ENCODE measurements around the gene ACAP2.
"Not testable (repeated sequence)": the region's sequence is repeated elsewhere in the genome, so short reads cannot be mapped to it uniquely, and the experiment has no call there.

ACAP2 gene, protein sequence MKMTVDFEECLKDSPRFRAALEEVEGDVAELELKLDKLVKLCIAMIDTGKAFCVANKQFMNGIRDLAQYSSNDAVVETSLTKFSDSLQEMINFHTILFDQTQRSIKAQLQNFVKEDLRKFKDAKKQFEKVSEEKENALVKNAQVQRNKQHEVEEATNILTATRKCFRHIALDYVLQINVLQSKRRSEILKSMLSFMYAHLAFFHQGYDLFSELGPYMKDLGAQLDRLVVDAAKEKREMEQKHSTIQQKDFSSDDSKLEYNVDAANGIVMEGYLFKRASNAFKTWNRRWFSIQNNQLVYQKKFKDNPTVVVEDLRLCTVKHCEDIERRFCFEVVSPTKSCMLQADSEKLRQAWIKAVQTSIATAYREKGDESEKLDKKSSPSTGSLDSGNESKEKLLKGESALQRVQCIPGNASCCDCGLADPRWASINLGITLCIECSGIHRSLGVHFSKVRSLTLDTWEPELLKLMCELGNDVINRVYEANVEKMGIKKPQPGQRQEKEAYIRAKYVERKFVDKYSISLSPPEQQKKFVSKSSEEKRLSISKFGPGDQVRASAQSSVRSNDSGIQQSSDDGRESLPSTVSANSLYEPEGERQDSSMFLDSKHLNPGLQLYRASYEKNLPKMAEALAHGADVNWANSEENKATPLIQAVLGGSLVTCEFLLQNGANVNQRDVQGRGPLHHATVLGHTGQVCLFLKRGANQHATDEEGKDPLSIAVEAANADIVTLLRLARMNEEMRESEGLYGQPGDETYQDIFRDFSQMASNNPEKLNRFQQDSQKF

DNA sequence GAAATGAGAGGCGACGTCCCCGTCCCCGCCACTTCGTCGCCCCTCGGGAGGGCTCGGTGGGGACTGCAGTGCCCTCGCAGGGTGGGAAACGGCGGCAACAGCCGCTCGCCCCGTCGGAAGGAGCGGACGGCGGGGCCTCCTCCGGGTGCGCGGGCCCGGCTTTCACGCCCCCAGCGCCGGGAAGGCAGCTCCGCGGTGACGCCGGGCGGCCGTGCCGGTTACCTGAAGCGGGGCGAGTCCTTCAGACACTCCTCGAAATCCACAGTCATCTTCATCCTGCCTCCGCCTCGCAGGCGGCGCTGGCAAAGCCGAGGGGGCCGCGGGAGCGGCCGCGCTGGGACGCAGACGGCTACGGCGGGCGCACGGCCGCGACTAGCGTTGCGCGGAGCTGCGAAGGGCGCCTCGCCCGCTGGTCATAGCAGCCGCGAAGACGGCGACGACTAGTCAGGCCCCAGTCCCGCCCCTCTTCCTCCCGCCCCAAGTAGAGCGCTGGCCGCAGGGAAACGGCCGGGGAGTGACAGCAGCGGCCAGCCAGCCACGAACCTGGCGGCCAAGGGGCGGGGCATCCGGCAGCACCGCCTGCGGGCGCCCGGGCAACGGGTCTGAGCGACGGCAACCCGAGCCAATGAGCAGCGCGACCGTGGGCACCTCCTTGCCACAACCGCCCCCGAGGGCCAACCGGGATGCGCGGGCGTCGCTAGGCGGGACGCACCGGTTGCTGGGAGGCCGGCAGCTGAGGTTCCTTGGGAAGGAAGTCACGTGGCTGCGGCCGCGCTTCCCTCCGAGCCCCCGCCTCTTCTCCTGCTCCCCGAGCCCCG is at the start of gene ACAP2:
TSS of gene ACAP2 (minus strand) at position 448 of the 818 bp plus-strand sequence. CDS start at position 275, 173 bp downstream.
- DNase-seq (ENCODE audit: low read depth) = peak; percentile 99

DNA sequence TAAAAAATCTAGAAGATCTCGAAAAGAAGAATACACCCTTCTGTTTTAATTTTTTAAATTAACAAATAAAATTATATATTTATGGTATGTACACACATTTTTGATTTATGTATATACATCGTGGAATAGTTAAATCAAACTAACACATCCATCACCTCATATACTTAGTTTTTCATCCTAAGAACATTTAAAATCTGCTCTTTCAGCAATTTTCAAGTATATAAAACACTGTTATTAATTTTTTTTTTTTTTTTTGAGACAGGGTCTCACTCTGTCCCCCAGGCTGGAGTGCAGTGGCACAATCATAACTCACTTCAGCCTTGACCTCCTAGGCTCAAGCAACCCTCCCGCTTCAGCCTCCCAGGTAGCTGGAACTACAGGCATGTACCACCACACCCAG is 32.8 kb upstream of the ACAP2 start:
- DNase-seq (ENCODE audit: low read depth) = no peak

DNA sequence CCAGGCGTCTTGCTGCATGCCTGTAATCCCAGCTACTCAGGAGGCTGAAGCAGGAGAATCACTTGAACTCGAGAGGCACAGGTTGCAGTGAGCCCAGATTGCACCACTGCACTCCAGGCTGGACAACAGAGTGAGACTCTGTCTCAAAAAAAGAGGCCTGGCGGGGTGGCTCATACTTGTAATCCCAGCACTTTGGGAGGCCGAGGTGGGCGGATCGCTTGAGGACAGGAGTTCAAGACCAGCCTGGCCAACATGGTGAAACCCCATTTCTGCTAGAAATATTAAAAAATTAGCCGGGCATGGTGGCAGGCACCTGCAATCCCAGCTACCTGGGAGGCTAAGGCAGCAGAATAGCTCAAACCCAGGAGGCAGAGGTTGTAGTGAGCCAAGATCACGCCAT is 32.3 kb upstream of the ACAP2 start:
- DNase-seq (ENCODE audit: low read depth) = not testable (repeated sequence)

DNA sequence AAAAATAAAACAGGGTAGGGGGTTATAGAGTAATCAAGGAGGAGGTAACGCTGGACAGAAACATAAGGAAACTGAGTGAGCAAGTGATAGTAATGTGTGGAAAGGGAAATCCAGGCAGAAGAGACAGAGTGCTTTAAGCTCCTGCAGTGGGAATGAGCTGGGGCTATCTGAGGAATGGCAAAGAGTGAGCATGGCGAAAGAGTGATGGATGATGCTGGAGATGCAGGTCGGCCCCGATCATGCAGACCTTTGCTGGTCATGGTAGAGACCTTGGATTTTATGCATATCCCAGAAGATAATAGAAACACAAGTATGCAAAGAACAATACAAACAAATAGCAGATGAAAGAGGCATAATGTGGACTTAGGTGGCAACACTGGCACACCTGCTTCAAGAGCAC is 26.0 kb upstream of the ACAP2 start:
- DNase-seq (ENCODE audit: low read depth) = no peak

DNA sequence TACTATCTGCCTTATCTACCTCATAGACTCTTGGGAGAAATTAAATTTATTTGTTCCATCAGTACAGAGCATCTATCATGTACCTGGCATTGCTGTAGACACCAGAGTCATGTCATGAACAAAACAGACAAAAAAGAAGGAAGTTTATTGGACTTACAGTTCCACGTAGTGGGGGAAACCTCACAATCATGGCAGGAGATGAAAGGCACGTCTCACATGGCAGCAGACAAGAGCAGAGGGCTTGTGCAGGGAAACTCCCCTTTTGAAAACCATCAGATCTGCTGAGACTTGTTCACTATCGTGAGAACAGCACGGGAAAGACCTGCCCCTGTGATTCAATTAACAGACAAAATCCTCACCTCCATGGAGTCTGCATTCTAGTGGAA is 25.6 kb upstream of the ACAP2 start:
- no peak for DNase-seq (ENCODE audit: low read depth)

DNA sequence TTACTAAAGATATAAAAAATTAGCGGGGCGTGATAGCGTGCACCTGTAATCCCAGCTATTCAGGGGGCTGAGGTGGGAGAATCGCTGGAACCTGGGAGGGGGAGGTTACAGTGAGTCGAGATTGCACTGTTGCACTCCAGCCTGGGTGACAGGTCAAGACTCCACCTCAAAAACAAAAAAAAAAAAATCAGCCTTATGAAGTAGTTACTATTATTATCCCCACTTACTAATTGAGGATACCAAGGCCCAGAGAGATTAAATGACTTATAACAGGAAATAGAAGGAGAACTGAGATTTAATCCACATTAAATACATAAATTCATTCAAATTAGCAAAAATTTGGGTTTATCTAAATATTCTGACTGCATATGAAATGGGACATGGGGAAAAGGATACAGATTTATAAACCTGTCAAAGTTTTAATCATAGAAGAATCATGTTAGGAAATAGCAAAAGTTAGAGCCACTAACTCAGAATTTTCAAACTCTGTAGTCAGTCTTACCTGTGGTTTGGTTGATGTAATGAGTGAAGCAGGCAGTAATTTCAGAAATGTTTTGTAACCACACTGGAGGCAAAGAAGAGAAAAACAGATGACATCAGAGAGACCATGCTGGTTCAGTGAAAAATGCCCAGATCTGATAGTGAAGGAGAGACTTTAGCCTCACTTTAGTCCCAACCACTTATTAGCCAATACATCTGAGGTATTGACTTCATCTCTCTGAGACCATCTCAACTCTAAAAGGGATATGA is 25.0 kb upstream of the ACAP2 start:
- no peak for DNase-seq (ENCODE audit: low read depth)

DNA sequence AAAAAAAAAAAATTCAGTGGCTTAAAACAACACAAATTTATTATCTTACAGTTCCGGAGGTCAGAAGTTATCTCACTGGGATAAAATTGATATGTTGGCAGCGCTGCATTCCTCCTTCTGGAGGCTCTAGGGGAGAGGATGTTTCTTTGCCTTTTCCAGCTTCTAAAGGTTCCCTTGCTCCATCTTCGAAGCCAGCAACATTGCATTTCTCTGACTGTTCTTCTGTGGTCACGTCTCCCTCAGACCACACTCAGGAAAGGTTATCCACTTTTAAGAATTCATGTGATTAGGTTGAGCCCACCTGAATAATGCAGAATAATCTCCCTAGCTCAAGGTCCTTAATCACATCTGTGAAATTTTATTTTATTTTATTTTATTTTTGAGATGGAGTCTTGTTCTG is 23.4 kb upstream of the ACAP2 start:
- no peak for DNase-seq (ENCODE audit: low read depth)

DNA sequence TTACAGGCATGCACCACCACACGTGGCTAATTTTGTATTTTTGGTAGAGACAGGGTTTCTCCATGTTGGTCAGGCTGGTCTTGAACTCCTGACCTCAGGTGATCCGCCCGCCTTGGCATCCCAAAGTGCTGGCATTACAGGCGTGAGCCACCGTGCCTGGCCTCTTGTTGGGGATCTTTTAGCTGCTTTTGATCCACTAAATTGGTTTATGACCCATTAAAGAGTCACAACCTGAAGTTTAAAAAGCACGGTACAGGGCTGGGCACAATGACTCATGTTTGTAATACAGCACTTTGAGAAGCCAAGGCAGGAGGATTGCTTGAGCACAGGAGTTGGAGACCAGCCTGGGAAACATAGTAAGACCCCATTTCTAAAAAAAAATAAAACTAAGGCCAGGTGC is 20.1 kb upstream of the ACAP2 start:
- not testable (repeated sequence) for DNase-seq (ENCODE audit: low read depth)

DNA sequence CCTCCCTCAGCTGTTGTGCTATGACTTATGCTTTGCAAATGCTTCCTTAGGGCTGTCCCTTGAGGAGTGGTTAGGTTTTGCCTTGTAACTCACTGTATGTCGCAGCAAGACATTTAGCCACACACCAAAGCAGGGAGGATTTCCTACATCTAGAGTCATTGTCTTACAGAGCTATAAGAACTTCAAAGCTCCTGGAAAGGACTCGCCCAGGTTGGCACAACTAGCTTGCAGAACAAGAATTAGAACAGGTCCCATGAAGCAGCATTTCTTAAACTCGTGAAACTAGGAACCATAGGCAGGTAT is 19.4 kb upstream of the ACAP2 start:
- DNase-seq (ENCODE audit: low read depth) = no peak

DNA sequence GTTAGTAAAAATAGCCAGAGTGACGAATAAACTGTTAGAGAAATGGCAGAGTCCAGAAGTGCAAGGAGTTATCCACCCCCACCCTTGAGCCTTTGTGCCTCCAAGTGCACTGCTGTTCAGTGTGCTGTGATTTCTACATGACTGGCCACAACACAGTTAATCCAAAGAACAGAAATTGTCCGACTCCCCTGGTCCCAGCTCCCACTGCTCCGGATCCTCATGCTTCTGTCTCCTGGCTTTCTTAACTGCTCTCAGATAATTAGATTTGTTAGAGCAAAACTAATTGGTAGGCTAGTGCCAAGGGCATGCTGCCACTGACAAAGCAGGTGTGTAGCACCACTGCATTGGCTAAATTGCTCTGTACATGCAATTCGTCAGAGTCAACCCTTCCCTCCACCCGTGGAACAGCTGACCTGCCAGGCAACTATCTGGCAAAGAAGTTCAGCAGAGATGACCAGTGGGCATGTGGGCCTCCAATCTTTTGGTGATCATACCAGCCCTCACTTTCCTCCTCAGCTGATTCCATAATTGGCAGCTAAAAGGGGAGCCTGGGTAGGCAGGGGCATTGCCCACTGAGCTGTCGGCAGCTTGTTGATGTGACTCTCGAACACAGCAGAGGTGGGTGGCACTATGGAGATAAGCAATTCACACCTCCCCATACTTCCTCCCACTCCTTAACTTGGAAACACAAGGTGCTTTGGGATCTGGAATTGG is 18.9 kb upstream of the ACAP2 start:
- no peak for DNase-seq (ENCODE audit: low read depth)

DNA sequence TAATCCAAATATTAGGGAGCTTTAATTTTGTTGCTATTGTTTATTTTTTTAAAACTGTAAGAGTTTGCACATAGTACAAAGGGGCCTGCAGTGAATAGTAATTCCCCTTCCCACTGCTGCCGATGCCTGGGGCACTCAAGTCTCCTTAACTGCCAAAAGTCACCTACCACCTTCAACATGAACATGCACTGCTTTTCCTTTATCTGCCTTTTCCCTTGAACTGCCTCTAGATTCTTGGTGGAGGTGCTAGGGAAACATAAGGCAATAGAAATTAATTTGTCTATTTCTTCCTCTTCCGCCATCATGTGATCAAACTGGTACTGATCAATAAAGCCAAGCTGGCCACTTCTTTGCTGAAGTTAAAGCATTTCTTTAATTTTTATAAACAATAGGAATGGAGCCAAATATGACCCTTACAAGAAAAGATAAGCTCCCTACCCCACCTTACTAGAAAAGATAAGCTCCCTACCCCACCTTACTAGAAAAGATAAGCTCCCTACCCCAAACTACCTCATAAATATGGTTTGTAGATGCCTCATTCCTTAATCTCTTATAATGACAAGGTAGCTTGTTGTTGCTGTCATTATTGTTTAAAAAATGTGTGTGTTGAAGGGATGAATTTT is 17.4 kb upstream of the ACAP2 start:
- no peak for DNase-seq (ENCODE audit: low read depth)

DNA sequence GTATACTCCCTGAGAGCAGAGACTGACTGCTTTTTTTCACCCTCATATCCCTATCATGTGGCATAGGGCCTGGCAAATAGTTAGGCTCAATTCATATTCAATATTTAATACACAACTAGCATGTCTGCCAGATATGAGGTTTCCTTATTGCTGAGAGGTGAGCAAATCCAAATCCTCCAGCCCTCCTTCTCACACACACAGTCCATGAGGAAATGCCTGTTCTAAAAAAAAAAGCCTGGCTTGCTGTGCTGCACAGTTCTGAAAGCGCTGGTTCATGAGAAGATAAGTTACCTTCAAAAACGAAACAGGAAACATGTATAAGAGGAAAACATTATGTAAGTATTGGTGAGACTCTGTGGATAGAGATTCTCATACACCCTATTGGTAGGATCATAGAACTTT is 15.5 kb upstream of the ACAP2 start:
- no peak for DNase-seq (ENCODE audit: low read depth)

DNA sequence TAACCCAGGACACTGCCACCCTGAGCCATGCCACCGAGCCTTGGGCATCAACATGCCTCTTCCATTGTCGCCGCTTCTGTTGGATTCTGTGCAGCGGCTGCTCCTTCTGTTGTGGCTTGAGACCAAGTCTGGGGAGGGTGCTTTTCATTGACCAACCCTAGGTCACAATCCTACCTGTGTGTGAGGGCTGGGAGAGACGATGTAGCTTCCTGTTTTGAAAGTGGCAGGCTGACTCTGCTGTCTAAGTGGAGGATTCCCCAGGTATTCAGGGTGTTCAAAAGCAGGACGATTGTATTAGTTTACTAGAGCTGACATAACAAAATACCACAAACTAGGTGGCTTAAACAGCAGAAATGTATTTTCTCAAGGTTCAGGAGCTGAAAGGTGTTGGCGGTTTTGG is 13.0 kb upstream of the ACAP2 start:
- no peak for DNase-seq (ENCODE audit: low read depth)

DNA sequence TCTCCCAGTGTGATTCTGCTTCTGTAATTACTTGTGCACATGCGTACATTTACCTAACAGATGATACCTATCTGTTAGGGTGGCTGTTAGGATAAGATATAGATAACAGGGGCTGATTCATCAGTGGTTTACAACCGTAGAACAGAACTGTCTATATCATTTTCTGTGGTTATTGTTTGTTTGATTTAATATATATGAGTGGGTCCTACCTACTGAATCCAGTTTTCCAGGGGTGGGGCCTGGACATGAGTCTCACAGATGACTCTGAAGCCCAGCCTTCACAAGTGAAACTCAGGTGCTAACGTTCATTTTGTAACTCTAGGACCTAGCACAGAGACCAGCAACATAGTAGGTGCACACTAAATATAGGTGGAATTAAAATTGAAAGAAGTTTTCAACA is 10.4 kb upstream of the ACAP2 start:
- no peak for DNase-seq (ENCODE audit: low read depth)

DNA sequence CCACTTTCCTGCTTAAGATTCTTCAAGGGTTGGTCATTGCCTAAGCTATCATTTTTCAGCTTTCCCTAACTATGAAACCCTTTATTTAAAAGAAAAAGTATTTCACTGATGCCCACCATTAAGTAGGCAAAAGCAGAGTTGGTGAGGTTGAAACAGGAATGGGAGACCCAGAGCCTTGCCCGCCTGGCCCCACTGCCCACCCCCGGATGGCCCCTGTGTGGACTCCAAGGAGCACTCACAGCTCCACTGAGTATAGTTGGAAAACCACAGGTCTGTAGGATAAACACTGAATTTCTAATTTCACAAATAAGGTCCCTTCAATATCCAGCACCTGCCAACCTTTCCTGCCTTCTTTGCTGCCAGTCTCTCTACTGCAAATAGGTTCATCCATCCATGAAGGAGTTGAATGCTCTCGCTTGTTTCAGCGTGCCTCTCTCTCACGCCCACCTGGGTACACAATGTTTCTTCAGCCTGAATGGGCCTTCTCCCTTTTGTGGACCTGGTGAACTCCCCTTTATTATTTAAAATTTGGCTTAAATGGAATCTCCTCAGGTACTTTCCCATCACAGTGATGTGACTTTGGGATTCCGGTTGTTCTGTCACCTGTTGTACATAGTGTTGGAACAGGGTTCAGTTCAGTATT is 8.7 kb upstream of the ACAP2 start:
- DNase-seq (ENCODE audit: low read depth) = no peak

DNA sequence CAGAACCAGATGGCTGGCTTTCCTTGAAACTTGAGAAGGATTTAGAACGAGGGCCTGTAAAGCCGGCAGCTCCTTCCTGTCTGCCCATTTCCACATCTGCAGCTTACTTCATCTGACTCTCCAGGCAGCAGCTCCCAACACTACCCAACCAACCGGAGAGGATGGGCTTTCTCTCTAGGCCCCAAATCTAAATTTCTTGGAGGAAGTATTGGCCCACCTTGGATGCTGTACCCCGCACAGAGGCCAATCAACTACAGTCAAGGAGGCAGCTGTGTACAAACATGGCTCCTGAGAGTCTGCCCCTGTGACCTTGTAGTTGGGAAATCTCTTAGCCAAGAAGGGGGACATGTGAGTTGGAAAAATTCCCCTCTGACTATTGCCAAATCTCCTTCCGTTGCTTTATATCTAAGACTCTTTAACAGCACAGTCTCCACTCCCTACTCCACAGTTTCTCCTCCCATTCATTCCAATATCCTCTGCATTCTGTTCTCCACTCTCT is 8.0 kb upstream of the ACAP2 start:
- no peak for DNase-seq (ENCODE audit: low read depth)

DNA sequence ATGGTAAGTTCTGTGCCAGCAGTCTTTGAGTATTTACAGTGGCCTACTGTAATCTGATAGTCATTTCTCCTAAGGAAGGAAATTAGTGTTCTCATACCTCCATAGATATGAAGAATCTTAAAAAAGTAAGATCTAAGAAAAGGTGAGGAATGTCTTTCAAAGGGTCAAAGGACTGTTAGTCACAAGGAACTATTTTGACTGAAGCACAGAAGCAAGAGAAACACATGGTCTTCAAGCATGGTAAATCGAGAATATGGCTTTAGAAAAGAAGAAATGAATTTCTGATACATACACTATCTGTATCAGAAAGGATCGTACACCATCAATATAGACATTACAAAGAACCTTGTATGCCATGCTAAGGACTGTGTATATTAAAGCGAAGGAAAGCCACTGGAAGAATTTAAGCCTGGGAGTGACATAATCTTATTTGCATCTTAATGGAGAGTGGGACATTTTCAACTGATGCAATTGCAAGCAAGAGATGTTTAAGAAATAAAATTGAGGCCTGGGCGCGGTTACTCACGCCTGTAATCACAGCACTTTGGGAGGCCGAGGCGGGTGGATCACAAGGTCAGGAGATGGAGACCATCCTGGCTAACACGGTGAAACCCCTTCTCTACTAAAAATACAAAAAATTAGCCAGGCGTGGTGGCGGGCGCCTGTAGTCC is 5.5 kb upstream of the ACAP2 start:
- DNase-seq (ENCODE audit: low read depth) = no peak

DNA sequence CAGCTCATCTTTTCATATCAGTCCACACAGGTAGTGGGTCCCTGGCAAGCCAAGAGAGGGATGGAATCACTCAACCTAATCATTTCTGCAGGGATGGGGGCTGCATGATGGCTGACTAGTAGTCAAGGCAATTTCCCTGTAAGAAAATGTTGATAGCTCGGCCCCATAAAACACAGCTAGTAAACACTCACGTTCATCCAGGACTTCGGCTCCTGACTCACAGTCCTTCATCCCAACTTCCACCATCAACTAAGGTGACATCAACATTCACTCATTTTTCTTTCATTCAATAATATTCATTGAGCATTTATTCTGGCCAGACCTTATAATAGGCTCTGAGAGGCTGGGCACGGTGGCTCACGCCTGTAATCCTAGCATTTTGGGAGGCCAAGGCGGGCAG is 4.4 kb upstream of the ACAP2 start:
- DNase-seq (ENCODE audit: low read depth) = no peak

DNA sequence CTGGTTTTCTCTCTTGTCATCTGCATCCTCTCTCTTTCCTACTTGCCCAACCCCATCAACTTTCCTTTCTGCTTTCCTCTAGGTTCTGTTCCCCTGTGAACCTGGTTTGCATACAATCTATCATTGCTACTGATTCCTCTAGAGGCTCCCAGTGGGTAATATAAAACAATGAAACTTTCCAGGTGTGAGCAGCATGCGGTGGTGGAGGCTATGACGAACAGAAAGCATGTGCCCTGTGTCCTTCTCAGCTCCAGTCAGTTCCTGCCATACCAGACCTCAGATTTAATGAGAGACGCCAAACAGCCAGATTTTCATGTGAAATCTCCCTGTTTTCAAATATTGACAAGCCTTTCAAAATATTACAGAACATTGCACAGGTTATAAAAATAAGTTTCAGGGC is 3.5 kb upstream of the ACAP2 start:
- no peak for DNase-seq (ENCODE audit: low read depth)

DNA sequence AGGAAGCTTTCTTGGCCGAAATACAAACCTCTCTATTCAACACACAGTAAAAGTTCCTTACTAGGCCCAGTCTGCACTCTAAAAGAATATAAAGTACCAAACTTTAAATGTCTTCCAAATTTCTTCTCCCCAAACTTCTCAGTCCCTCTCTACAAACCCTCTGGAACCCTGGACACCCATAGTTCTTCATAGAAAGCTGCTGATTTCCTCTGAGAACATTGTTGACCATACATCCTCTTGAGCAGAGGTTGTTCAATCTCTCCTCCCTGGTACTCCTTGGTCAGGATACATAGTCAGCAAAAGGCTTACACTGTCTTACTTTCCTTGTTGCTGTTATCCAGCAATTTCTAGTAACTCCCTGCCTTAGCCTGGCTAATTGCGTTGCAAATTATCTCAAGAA is 3.1 kb upstream of the ACAP2 start:
- no peak for DNase-seq (ENCODE audit: low read depth)

All from stimulated activated CD8-positive, alpha-beta memory T cell treated with anti-CD3 and anti-CD28 coated beads, Interleukin-4, amount 100 ng/mL, for 24 hours (primary cell).